Measurements from ENCODE around the gene CCSAP. TPM values are rescaled to one million over a fixed set of nuclear protein-coding genes. Genes with fewer than 3 reads are reported as not detected.
"Not testable (repeated sequence)": the region's sequence is repeated elsewhere in the genome, so short reads cannot be mapped to it uniquely, and the experiment has no call there.

CCSAP gene
- total RNA-seq: 1 to 10 TPM; 5.9 TPM

GRCh38 chr1:229342656-229343569, at the start of gene CCSAP:
TSS of gene CCSAP (minus strand) at chr1:229343047. CDS start at chr1:229342465, 582 bp downstream.
- ChIA-PET POLR2A (interaction anchor here (0.6 to 1.3 kb wide), 3 partner anchors 71 to 1634 kb away, joined by 3 to 4 read pairs (median 3); no protein-coding TSS in a partner anchor), CTCF (no interaction called here)

- ChIA-PET POLR2A (no interaction called here), CTCF (no interaction called here)
Observed at GRCh38 chr1:229390130-229390529, 47.3 kb upstream of the CCSAP start.

- ChIA-PET POLR2A (no interaction called here), CTCF (no interaction called here)
Observed at GRCh38 chr1:229388897-229389580, 46.2 kb upstream of the CCSAP start.

- CTCF ChIA-PET: no interaction called here
- POLR2A ChIA-PET: no interaction called here
Observed at GRCh38 chr1:229385853-229386456, 43.1 kb upstream of the CCSAP start.

- ChIA-PET CTCF (no interaction called here), POLR2A (no interaction called here)
Observed at GRCh38 chr1:229384822-229385221, 42.0 kb upstream of the CCSAP start.

GRCh38 chr1:229383961-229384360, 41.1 kb upstream of the CCSAP start:
- ChIA-PET CTCF (no interaction called here), POLR2A (no interaction called here)

- POLR2A ChIA-PET: no interaction called here
- CTCF ChIA-PET: no interaction called here
Observed at GRCh38 chr1:229383188-229383587, 40.3 kb upstream of the CCSAP start.

- ChIA-PET CTCF (interaction anchor here (0.6 kb wide), 1 partner anchor 1251 kb away, joined by 4 read pairs; no protein-coding TSS in a partner anchor), POLR2A (no interaction called here)
Observed at GRCh38 chr1:229381234-229381633, 38.4 kb upstream of the CCSAP start.

GRCh38 chr1:229380536-229381160, 37.8 kb upstream of the CCSAP start:
- POLR2A ChIA-PET: no interaction called here
- CTCF ChIA-PET: no interaction called here

- ChIA-PET POLR2A (no interaction called here), CTCF (no interaction called here)
Observed at GRCh38 chr1:229379846-229380245, 37.0 kb upstream of the CCSAP start.

GRCh38 chr1:229378586-229379367, 35.9 kb upstream of the CCSAP start:
- ChIA-PET CTCF (no interaction called here), POLR2A (no interaction called here)

GRCh38 chr1:229378035-229378434, 35.2 kb upstream of the CCSAP start:
- CTCF ChIA-PET: not testable (repeated sequence)

GRCh38 chr1:229377429-229377828, 34.6 kb upstream of the CCSAP start:
- POLR2A ChIA-PET: no interaction called here
- CTCF ChIA-PET: no interaction called here

More at GRCh38 chr1:229378035-229378434, 35.2 kb upstream of the CCSAP start:
- POLR2A ChIA-PET: not testable (repeated sequence)

- CTCF ChIA-PET: no interaction called here
Observed at GRCh38 chr1:229376521-229376920, 33.7 kb upstream of the CCSAP start.

GRCh38 chr1:229374485-229374884, 31.6 kb upstream of the CCSAP start:
- POLR2A ChIA-PET: no interaction called here
- CTCF ChIA-PET: no interaction called here

More at GRCh38 chr1:229376521-229376920, 33.7 kb upstream of the CCSAP start:
- POLR2A ChIA-PET: no interaction called here

GRCh38 chr1:229373395-229373794, 30.5 kb upstream of the CCSAP start:
- ChIA-PET CTCF (no interaction called here), POLR2A (no interaction called here)

- POLR2A ChIA-PET: no interaction called here
- CTCF ChIA-PET: no interaction called here
Observed at GRCh38 chr1:229372251-229372650, 29.4 kb upstream of the CCSAP start.

- CTCF ChIA-PET: no interaction called here
- POLR2A ChIA-PET: no interaction called here
Observed at GRCh38 chr1:229371624-229372023, 28.8 kb upstream of the CCSAP start.

- CTCF ChIA-PET: no interaction called here
Observed at GRCh38 chr1:229370601-229371021, 27.8 kb upstream of the CCSAP start.

GRCh38 chr1:229368347-229368746, 25.5 kb upstream of the CCSAP start:
- ChIA-PET CTCF (no interaction called here), POLR2A (interaction anchor here (0.6 kb wide), 1 partner anchor 97 kb away, joined by 5 read pairs; no protein-coding TSS in a partner anchor)

More at GRCh38 chr1:229370601-229371021, 27.8 kb upstream of the CCSAP start:
- POLR2A ChIA-PET: no interaction called here
